T-helper 17 cell (primary cell): ENCODE measurements around the gene LRRFIP2. TPM values are rescaled to one million over a fixed set of nuclear protein-coding genes. Genes with fewer than 3 reads are reported as not detected.
"Not testable (repeated sequence)": the region's sequence is repeated elsewhere in the genome, so short reads cannot be mapped to it uniquely, and the experiment has no call there.

Experiments used
- ATAC-seq: fragments of 150-1000 bp; cut with Tn5 transposase; 2 replicates; pipeline ENCODE4 v1.10.0; 2021; ENCODE audit warnings: mild to moderate bottlenecking, moderate library complexity
- DNase-seq, 3 donors: peaks; one replicate each; pipeline versions ENCODE4 v3.0.0 to v3.0.0-alpha.2; 2020 to 2021
- H3K9me3 ChIP-seq: one replicate; pipeline ENCODE4 v1.7.0; 2013; ENCODE audit warnings: low read length, mild to moderate bottlenecking; ENCODE audit not compliant: control insufficient read depth, poor library complexity, severe bottlenecking
- H3K27ac Mint-ChIP-seq: one replicate; pipeline ENCODE4 v1.8.0; 2022; ENCODE audit warnings: mild to moderate bottlenecking, moderate library complexity, mixed read lengths
- H3K27me3 Mint-ChIP-seq: one replicate; pipeline ENCODE4 v1.8.0; 2022; ENCODE audit warnings: mixed read lengths
- H3K36me3 Mint-ChIP-seq: one replicate; pipeline ENCODE4 v1.8.0; 2022; ENCODE audit warnings: low read depth, mixed read lengths
- H3K4me1 Mint-ChIP-seq: one replicate; pipeline ENCODE4 v1.8.0; 2022; ENCODE audit warnings: mild to moderate bottlenecking, mixed read lengths
- H3K4me3 Mint-ChIP-seq: one replicate; pipeline ENCODE4 v1.8.0; 2022; ENCODE audit warnings: mild to moderate bottlenecking, moderate library complexity, mixed read lengths
- total RNA-seq, 4 donors: library from RNA in 2 of 4; stranded (reverse) in 2 of 4; gene quantifications; one replicate each; pipeline ENCODE4 v1.2.3 and lab custom pipeline; 2022 to 2026

LRRFIP2 gene
- total RNA-seq, 2 donors from 2014 or later = 45.4 to 51.6 TPM

- no peaks in the 10 kb centered on the region for H3K9me3 ChIP-seq
- DNase-seq (no peak), ATAC-seq (no peak)
- peaks cover 21% of the 10 kb centered on the region for H3K4me1 Mint-ChIP-seq
- H3K4me3 Mint-ChIP-seq = no peak overlapping the region
- peaks cover 2% of the 10 kb centered on the region for H3K36me3 Mint-ChIP-seq
- H3K27ac Mint-ChIP-seq = peak overlapping the region; percentile 39
- H3K27me3 Mint-ChIP-seq = no peaks in the 10 kb centered on the region
Measured at GRCh38 chr3:37132334-37132733, 42.0 kb downstream of the LRRFIP2 start.

GRCh38 chr3:37131860-37132144 lies 42.6 kb downstream of the LRRFIP2 start:
- Mint-ChIP-seq H3K4me3 (no peak overlapping the region), H3K27me3 (no peaks in the 10 kb centered on the region), H3K36me3 (peaks cover 2% of the 10 kb centered on the region), H3K27ac (peak overlapping the region; percentile 39), H3K4me1 (peaks cover 19% of the 10 kb centered on the region)
- H3K9me3 ChIP-seq = no peaks in the 10 kb centered on the region
- DNase-seq = no peak
- no peak for ATAC-seq

DNA sequence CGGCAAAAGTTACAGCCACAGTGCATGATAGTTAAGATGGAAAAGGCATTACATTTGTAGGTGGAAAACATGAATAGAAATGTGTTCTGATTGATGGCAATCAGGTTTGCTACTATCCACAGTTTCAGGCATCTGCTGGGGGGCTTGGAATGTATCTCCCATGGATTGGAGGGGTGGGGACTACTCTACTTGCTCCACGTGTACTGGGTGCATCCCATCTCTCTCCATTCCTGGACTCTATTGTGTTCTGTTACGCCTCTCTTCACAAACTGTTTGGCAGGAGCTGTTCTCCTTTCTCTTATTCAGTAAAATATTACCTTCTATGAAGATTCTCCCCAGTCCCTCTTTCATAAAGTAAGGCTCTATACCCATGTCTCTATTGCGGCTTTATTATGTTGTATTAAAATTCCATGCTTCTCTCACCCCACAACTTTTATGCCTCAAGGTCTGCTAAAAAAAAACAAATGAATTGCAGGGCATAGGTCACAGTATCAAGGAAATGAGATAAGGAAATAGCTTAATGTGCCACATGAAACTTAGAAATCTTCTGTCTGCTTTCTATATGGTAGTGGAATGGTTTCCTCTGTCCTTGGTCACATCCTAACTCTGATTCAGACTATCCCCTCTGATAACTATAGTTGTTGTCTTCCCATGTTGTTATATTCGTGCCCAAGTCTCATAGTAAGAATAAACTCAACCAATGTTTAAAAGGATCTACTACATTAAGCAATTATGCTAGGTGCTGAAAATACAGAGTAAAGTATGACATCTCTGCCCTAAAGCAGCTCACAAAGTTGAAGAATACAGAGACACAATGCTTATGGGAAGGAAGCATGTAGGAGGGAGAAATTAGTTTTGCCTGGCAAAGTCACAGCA lies 43.2 kb downstream of the LRRFIP2 start:
- ATAC-seq (no peak), DNase-seq (no peak)
- H3K4me1 Mint-ChIP-seq = peaks cover 19% of the 10 kb centered on the region
- peaks cover 2% of the 10 kb centered on the region for H3K36me3 Mint-ChIP-seq
- peak overlapping the region; percentile 39 for H3K27ac Mint-ChIP-seq
- H3K4me3 Mint-ChIP-seq = no peak overlapping the region
- H3K27me3 Mint-ChIP-seq = no peaks in the 10 kb centered on the region
- H3K9me3 ChIP-seq = no peaks in the 10 kb centered on the region

GRCh38 chr3:37130448-37130847 lies 43.9 kb downstream of the LRRFIP2 start:
- no peaks in the 10 kb centered on the region for H3K9me3 ChIP-seq
- Mint-ChIP-seq H3K4me1 (peaks cover 19% of the 10 kb centered on the region), H3K4me3 (no peak overlapping the region), H3K27ac (no peak overlapping the region), H3K36me3 (peaks cover 2% of the 10 kb centered on the region), H3K27me3 (no peaks in the 10 kb centered on the region)
- DNase-seq (no peak), ATAC-seq (no peak)

GRCh38 chr3:37129871-37130270 lies 44.5 kb downstream of the LRRFIP2 start:
- no peak overlapping the region for H3K4me3 Mint-ChIP-seq
- ATAC-seq (no peak), DNase-seq (no peak)

GRCh38 chr3:37127340-37127739 lies 47.0 kb downstream of the LRRFIP2 start:
- no peak overlapping the region for H3K4me3 Mint-ChIP-seq
- H3K36me3 Mint-ChIP-seq = peaks cover 2% of the 10 kb centered on the region
- peak overlapping the region; percentile 47 for H3K27ac Mint-ChIP-seq
- DNase-seq (no peak), ATAC-seq (no peak)
- peaks cover 13% of the 10 kb centered on the region for H3K4me1 Mint-ChIP-seq
- H3K27me3 Mint-ChIP-seq = no peaks in the 10 kb centered on the region
- no peaks in the 10 kb centered on the region for H3K9me3 ChIP-seq

More at GRCh38 chr3:37129871-37130270, 44.5 kb downstream of the LRRFIP2 start:
- H3K9me3 ChIP-seq = no peaks in the 10 kb centered on the region
- H3K36me3 Mint-ChIP-seq = peaks cover 2% of the 10 kb centered on the region
- no peaks in the 10 kb centered on the region for H3K27me3 Mint-ChIP-seq
- H3K27ac Mint-ChIP-seq = no peak overlapping the region
- H3K4me1 Mint-ChIP-seq = peaks cover 19% of the 10 kb centered on the region

DNA sequence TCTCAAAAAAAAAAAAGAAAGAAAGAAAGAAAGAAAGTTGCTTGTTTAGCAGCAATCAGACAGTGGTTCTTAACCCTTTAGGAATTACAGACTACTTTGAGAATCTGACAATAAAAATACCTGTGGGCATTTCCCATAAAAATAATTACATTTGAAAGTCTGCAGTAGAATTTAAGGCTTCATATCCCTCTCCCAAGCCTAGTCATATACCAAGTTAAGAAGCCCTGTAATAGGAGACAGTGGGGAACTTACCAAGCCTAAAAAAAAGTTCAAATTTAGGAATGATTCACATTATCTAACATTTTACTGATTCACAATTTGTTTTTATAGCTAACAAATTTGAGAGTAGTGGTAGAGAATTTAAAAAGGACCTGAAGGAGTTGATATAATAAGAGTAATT lies 47.5 kb downstream of the LRRFIP2 start:
- Mint-ChIP-seq H3K27ac (peak overlapping the region; percentile 47), H3K4me3 (no peak overlapping the region), H3K36me3 (peaks cover 2% of the 10 kb centered on the region), H3K4me1 (peaks cover 13% of the 10 kb centered on the region), H3K27me3 (no peaks in the 10 kb centered on the region)
- no peak for DNase-seq
- no peaks in the 10 kb centered on the region for H3K9me3 ChIP-seq
- no peak for ATAC-seq

GRCh38 chr3:37125195-37126073 lies 48.9 kb downstream of the LRRFIP2 start:
- Mint-ChIP-seq H3K4me3 (no peak overlapping the region), H3K4me1 (peaks cover 7% of the 10 kb centered on the region), H3K27ac (no peak overlapping the region), H3K27me3 (no peaks in the 10 kb centered on the region), H3K36me3 (peaks cover 2% of the 10 kb centered on the region)
- no peaks in the 10 kb centered on the region for H3K9me3 ChIP-seq
- ATAC-seq = no peak
- no peak for DNase-seq

DNA sequence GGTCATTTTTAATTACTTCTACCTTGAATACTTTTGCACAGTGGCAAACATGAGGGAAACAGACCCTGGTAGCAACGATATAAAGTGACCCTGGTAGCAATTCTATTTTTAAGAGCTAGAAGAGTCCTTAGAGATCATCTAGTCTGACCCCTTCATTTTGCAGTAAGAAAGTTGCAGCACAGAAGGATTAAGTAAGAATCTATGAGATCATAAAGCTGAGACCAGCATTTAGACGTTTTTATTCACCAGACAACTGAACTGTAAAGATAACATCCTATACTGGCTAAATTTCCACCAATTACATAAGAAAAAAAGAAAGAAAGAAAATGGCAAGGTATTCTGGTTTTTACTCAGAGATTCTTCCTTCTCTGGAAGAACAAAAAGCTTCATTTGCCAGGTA lies 49.9 kb downstream of the LRRFIP2 start:
- DNase-seq (no peak), ATAC-seq (no peak)
- Mint-ChIP-seq H3K4me1 (peaks cover 3% of the 10 kb centered on the region), H3K27ac (no peak overlapping the region), H3K27me3 (no peaks in the 10 kb centered on the region), H3K4me3 (no peak overlapping the region), H3K36me3 (no peaks in the 10 kb centered on the region)
- H3K9me3 ChIP-seq = no peaks in the 10 kb centered on the region

- H3K27me3 Mint-ChIP-seq = no peaks in the 10 kb centered on the region
- no peak overlapping the region for H3K27ac Mint-ChIP-seq
- H3K9me3 ChIP-seq = no peaks in the 10 kb centered on the region
- no peak overlapping the region for H3K4me3 Mint-ChIP-seq
- no peaks in the 10 kb centered on the region for H3K36me3 Mint-ChIP-seq
- ATAC-seq (no peak), DNase-seq (no peak)
- peaks cover 2% of the 10 kb centered on the region for H3K4me1 Mint-ChIP-seq
Measured at GRCh38 chr3:37123292-37123691, 51.1 kb downstream of the LRRFIP2 start.

GRCh38 chr3:37122069-37122468 lies 52.3 kb downstream of the LRRFIP2 start:
- not testable (repeated sequence) for H3K4me3 Mint-ChIP-seq, H3K27me3 Mint-ChIP-seq, H3K36me3 Mint-ChIP-seq, H3K4me1 Mint-ChIP-seq, H3K27ac Mint-ChIP-seq, H3K9me3 ChIP-seq, DNase-seq, ATAC-seq

GRCh38 chr3:37118163-37118562 lies 56.2 kb downstream of the LRRFIP2 start:
- no peak for ATAC-seq
- no peak overlapping the region for H3K4me3 Mint-ChIP-seq
- H3K4me1 Mint-ChIP-seq = peaks cover 4% of the 10 kb centered on the region
- H3K27ac Mint-ChIP-seq = peak overlapping the region; percentile 24
- no peaks in the 10 kb centered on the region for H3K9me3 ChIP-seq
- no peak for DNase-seq
- H3K27me3 Mint-ChIP-seq = no peaks in the 10 kb centered on the region
- H3K36me3 Mint-ChIP-seq = no peaks in the 10 kb centered on the region

- Mint-ChIP-seq H3K27ac (no peak overlapping the region), H3K4me1 (peaks cover 4% of the 10 kb centered on the region), H3K36me3 (no peaks in the 10 kb centered on the region), H3K4me3 (no peak overlapping the region), H3K27me3 (no peaks in the 10 kb centered on the region)
- ATAC-seq (no peak), DNase-seq (no peak)
- H3K9me3 ChIP-seq = no peaks in the 10 kb centered on the region
Measured at GRCh38 chr3:37117548-37117947, 56.8 kb downstream of the LRRFIP2 start.
